22Rv1 (cell line): ENCODE measurements around the gene TAF8.

ENCODE experiments used
- ZFX ChIP-seq: fragments of 450-650 bp; IDR thresholded peaks from 2 replicates; pipeline ENCODE4 v1.6.1; 2017; ENCODE audit warnings: antibody characterized with exemption, borderline replicate concordance
- TF ChIP-seq, protein P1 (sequence below): fragments of 450-650 bp; IDR thresholded peaks from 2 replicates; pipeline ENCODE4 v1.5.1; 2017; ENCODE audit warnings: mild to moderate bottlenecking

DNA sequence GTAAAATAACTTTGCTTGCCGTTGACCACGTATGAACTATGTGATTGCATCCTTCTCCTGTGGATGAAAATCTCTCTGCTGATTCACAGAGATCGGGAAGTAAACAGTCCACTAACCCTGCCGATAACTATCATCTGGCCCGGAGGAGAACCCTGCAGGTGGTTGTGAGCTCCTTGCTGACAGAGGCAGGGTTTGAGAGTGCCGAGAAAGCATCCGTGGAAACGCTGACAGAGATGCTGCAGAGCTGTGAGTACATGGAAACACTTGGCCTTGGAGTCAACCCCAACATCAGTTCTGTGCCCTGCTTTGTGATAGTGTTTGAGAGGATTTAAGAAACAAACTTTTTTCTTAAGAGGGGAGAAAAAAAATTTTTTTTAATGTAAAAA is 937 bp downstream of the TAF8 start:
- TF ChIP-seq, protein P1, sequence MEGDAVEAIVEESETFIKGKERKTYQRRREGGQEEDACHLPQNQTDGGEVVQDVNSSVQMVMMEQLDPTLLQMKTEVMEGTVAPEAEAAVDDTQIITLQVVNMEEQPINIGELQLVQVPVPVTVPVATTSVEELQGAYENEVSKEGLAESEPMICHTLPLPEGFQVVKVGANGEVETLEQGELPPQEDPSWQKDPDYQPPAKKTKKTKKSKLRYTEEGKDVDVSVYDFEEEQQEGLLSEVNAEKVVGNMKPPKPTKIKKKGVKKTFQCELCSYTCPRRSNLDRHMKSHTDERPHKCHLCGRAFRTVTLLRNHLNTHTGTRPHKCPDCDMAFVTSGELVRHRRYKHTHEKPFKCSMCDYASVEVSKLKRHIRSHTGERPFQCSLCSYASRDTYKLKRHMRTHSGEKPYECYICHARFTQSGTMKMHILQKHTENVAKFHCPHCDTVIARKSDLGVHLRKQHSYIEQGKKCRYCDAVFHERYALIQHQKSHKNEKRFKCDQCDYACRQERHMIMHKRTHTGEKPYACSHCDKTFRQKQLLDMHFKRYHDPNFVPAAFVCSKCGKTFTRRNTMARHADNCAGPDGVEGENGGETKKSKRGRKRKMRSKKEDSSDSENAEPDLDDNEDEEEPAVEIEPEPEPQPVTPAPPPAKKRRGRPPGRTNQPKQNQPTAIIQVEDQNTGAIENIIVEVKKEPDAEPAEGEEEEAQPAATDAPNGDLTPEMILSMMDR: no peak
- no peak for TF ChIP-seq ZFX
